Measurements from ENCODE around the gene BOD1.

Gene BOD1

DNA sequence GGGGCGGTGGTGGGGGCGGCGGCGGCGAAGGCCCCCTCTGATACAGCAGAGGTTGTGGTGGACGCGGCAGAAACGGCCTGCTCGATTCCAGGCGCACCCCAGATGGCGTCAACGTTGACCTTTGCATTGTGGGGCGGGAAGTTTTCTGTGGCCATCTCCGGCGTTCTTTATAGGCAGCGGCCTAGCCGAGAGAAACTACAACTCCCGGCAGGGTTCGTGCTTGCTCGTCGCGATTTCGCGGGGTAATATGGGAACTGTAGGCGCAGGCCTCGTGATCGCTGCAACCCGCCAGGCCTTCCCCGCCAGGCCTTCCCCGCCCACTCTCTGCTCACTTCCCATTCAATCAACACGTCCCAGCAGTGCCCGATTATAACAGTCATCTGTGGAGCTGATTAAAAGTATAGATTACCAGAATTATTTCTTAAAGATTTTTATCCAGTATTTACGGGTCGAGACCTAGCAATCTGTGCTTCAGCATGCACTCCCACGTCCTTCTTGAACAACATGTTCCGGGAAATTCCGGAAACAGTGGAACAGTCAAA lies at the start of gene BOD1:
Gene BOD1 (minus strand): TSS at position 74 of the 542 bp plus-strand sequence. CDS start 214 bp downstream, outside the sequence.
- DNase-seq (ENCODE audit: low spot score), result peak; percentile 91

DNA sequence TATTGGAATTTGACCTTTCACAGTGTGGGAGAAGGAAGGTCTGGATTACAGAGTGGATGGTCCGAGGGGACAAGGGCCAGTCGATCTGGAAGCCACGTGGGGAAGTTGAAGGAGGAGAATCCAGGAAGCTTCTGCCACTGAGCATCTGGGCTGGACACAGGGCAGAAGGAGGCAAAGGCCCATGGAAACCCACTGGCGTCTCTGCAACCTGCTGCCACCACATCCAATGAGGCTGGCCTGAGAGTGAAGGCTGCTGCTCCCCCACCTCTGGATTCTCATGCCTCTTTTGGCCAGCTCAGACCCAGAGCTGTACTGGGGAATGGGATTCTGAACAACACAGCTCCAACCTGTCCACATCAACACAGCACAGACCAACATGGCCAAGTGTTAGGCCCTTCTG lies 48.9 kb upstream of the BOD1 start:
- no peak for DNase-seq (ENCODE audit: low spot score)

DNA sequence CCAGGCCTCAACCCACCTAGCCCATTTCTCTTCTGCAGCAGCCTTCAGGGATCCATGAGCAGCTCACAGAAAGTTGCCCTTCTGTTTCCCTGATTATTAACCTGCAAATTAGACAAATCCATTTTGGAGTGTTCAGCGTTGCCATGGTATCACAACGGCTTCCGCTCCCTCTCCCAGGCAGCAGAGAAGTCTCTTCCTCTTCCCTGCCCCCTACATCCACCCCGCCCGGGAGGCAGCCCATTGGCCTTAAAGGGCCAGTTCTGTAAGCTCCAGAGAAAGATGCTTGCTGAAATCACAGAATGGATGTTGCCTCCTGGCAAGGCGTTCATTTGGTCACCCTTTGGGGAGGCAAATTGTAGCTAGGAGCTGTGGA lies 47.7 kb upstream of the BOD1 start:
- DNase-seq (ENCODE audit: low spot score), result no peak

DNA sequence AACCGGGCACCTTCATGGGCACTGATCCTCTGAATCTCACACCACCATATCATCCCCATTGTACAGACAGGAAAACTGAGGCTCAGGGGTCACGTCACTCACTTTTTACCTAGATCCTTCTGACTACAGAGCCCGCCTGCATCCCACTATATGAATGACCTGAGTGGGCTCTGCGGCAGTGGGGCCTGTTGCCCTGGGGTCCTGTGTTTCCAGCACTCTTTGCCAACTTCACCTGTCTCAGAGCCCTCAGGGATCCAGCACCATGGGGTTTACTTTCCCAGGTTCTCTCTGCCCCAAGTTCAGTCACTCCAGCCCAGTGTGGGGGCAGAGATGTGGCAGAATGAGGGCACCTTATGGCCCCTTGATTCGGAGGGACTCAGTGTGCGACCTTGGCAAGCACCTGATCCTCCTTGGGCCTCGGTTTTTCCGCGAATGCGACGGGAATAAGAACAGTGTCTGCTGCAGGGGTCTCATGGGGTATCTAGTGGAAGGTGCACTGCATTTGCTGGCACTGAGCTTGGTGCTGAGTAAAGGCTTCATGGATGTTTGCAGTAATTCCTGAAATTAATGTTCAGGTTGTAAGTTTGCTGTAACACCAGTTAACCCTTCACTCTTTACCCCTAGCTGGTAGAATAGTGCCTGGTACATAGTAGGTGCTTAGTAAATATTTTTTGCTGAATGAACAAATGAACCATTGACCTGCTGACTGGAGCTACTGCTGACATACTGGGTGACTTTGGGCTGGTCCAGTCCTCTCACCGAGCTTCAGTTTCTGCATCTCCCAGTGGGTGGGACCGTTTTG lies 47.1 kb upstream of the BOD1 start:
- DNase-seq (ENCODE audit: low spot score), result no peak

DNA sequence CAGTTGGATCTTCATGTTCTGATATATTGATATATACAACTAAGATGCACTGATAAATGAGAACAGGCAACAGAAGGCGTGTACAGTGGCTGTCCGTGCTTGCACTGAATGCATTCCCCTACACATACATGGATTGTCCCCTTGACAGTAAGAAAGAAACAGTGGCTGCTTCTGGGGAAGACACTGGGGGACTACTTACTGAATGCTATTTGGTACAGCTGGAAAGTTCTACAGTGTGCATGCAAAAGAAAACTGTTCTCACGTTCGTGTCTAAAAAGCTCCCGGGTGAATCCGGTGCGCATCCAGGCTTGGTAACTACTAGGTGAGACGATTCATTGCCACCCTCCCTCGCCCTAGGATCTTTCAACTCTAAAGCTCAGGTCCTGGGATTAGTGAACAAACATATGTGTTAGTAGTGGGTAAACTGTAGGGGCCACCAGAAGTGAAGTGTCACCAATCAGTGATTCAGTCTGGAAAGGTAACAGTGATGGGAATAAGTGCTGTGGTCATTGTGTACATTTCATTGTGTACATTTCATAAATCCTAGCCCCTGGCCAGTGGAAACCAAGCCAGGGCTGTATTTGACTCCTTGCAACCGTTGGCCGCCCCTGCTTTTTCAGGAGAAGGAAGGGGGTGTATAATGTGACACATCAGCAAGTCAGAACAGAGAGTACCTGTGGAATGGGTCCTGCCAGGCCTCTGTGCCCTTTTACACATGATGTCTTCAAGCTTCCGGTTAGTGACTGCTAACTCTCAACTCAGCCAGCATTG lies 46.3 kb upstream of the BOD1 start:
- no peak for DNase-seq (ENCODE audit: low spot score)

DNA sequence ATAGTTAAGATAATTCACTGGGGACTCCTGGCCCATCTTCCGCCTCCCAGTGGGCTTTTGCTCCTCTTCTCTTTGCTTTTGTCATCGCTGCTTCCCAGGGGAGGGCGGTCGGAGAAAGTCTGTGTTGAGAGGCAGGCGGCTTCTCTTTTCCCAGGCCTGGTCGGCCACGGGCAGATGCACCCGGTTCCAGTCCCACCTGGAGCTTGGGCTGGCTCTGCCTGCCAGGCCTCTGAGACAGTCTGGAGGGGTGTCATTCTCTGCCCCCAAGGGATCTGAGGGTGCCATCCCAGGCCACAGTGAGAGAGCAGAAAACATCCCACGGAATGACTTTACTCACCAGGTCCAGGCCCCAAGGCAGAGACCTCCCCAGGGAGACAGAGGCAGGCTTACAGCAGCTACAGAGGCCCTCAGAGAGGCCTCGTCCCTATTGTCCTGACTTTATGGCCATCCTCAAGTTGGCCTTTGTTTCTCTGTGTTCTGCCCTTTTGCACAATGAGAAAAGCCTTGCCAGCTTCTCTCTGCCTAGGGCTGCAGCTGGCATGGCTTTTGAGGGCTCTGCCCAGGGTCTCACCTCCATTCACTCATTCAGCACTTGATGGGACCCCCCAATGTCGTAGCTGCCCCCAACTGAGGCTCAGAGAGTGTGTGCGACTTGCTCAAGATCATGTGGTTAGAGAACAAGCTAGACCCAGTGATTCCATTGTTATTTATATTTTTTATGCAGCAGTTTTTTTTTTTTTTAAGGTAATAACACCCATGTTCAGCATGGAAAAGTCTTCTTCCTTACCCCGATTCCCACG lies 44.2 kb upstream of the BOD1 start:
- no peak for DNase-seq (ENCODE audit: low spot score)

DNA sequence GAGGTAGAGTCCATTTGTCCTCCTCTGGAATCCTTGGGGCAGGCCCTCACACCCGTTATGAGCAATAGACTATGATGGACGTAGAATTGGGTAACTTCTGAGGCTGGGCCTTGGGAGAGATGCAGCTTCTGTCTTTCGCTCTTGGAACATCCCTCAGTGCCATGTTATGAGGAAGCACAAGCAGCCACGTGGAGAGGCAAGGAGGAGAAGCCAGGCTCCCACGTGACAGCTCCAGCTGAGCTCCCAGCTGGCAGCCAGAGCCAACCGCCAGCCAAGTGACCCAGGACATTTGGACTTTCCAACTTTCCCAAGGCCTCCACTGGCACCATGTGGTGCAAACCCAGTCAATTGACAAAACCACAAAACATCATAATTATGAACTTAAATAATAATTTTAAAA lies 43.0 kb upstream of the BOD1 start:
- no peak for DNase-seq (ENCODE audit: low spot score)

DNA sequence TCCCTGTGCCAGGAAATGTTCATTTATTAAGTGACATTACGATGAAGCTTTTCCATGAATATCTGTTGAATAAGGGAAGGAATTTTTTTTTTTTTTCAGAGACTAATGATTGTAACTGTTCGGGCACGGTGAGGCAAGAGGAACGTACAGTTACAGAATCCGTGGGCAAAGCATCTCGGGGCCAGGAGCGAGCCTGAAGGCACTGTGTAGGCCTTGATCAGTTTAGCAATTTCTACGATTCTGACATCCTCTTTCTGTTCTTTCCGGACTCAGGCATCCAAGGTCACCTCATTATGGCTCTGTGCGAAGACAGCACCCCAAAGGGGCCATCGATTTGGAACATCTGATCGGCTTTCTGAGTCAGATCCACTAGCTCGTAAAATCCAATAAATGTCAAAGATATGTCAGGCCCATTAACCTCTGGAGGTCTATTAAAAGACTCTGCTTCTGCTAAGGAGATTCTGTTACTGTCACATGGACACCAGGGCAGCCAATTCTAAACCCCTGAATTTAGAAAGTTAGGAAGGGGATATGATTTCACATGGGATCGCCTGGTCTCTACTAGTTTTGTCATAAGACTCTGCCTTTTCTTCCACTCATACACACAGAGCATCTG lies 41.4 kb upstream of the BOD1 start:
- DNase-seq (ENCODE audit: low spot score), result no peak

DNA sequence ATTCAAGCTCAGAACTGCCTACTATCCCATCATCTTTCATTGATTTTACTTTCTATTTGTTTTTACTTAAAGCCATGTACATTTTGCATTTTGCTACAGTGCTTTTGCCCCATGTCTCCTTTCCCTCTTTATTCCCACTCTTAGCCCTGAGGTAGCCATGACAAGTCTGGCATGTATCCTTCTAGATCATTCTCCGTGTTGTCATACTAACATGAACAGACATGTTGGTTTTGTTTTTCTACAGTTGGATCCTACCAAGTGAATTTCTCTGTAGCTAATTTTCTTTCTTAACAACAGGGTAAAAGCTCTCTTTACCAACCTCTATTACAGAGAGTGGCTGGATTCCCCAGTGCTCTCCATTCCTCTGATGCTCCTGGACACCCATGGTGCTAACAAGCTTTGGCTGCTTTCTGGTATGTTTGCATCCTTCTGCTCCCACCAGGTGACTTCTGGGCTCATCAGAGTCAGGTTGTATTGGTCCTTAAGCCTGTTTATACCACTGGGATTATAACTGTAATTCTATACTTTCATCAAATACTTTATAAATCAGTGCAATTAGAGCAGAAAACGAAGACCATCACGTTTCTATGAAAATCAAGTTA lies 38.8 kb upstream of the BOD1 start:
- DNase-seq (ENCODE audit: low spot score), result no peak

DNA sequence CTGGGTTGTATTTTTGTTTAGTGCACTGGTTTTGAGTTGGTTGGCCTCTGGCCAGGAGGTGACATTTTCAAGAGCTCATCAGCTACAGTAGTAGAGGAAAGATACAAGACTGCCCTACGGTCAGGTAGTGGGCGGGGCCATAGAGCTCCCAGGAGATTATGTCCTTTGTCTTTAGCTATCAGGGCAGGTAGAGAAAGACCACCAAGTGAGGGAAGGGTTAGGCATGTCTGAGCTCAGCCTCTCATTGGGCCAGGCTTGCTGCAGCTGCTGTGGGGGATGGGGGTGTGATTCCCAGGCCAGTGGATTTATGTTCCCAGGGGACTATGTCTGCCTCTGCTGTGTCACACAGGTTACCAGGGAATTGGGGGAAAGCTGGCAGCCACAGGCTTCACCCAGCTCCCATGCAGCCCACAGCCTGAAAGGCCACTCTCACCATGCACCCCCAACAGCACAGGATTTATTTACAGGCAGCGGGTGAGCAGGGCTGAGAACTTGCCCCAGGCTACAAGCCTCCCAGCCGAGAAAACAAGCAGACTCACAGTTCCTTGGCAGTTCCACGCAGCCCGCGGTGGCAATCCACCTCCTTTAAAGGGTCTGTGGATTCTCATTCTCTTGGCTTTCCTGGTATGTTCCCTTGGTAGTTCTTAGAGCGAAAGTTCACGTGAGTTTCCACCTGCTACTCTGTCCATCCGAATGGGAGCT lies 37.5 kb upstream of the BOD1 start:
- no peak for DNase-seq (ENCODE audit: low spot score)

DNA sequence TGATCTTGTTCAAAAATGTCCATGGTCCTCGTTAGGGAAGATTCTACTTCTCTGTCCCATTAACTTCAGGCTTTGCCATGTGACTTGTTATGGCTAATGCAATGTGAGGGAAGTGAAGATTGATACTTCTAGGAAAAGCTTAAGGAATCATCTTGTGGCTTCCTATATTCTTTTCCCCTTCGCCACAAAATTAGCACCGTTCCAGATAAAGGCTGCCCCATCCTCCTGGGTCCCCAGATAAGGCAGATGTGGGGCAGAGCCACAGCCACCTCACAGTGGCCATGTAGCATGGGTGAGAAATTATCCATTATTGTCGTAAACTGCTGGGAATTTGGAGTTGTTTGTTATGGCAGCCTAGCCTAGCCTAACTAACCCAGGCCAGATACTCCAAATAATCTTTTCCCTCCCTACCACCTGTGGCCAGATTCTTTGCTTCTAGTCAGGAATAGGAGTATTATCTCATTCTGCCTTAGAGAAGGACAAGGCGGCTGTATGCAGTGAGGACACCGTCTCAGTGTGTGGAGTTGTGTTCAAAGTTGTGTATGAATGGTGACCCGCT lies 31.9 kb upstream of the BOD1 start:
- no peak for DNase-seq (ENCODE audit: low spot score)

DNA sequence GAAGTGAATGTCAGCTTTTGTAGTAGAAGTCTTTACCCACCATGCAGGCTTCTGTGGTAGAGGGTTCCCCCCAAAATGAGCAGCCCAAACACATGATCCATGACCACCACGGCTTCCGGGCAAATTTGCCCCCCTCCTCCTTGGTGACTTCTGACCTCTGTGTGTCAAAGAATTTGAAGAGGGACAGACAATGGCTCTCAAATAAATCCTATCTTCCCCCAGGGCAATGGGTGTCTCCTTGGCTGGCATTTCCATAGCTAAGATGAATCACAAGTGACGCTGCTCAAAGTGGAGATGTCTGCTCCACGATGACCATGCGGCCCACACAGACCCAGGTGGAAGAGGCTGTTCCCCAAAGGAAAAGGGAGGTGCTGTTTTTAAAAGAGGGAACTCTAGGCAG lies 30.2 kb upstream of the BOD1 start:
- no peak for DNase-seq (ENCODE audit: low spot score)

DNA sequence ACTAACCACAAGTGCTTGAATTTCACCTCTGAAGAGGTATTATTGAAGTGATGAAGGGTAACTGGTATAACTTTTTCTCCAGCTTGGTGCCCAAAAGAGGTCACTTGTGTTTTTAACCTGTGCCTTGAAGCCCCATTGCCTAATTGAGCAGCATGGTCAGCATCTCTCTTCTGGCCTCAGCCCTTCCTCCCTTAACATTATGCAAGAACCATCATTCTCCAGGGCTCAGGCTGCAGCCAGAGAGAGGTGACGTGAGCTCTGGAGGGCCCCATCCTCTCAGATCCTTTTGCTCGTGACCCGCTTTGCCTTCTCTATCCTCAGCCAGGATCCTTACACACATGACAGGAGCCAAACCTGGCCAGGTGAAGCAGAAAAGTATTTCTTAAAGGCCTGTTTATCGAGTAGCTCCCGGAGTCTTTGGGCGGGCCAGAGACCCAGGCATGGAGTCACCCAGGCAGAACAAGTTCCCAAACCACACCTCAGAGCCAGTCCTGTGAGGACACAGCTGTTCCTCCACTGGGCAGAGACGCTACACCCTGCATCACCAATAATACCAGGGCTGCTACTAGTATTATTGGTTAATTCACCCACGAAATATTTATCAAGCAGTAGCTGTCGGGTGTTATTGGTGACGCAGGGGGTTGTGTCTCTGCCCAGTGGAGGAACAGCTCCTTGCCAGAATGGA lies 29.6 kb upstream of the BOD1 start:
- DNase-seq (ENCODE audit: low spot score), result no peak

DNA sequence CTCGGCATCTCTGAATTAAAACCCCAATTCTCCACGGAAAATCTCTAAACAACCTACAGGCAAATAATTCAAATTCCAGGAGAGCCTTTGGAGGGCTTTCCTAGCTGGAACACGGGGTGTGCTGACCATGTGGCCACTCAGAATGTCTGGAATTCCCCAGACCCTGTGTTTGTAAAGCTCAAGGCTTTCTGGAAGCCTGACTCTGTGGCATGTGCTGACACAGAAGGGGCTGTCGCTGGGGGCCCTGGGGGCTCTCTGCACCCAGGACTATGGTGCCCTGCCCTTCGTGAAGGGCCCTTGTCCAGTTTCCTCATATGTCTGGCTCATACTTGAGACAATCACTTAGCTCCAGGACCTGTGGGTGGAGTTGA lies 29.0 kb upstream of the BOD1 start:
- DNase-seq (ENCODE audit: low spot score), result no peak

DNA sequence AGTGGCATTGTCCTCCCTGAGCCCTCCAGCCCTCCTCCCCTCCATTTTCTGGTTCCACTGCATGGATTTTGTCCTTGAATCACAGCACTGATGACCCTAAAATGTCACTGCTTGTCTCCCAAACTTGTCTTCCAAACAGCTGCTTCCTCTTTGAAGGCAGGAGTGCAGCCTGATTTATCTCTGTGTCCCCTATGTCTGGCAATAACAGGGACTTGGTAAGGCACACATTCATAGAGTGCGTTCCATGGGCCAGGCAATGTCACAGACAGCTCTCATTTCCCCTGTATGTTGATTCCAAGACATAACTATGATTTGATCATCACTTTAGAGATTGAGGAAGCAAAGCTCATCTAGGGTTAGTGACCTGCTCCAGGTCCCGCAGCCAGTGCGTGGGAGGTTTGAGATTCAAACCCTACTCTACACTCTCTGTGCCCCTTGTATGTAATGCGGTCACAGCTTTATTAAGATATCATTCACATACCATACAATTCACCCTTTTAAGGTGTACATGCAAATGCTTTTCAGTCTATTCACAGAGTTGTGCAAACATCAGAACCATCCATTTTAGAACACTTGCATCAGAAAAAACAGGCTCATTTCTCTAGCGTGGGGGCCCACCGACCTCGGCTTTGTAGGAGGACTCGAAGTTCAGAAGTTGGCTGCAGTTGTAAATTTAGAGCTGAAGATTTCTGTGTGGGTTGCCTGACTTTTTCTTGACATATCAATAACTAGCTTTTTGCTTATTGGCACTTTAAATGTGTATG lies 28.4 kb upstream of the BOD1 start:
- no peak for DNase-seq (ENCODE audit: low spot score)

DNA sequence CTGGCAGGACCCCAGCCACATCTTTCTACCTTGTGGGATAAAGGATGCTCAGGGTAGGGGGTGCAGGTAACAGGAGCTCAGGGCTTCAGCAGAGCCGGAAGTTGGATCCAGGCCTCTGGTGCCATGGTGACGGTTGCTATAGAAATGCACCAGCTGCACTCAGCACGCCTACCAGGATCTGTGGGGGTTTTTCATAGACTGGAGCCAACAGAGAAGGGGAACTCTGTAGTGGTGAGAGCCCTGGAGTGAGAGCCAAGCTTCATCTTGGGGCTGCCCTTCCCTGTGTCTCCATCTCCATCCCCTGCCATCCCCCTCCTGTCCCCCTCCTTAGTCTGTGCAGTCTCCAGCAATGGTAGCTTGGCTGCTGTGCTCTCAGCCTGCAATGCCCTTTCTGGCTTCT lies 27.5 kb upstream of the BOD1 start:
- peak; percentile 21 for DNase-seq (ENCODE audit: low spot score)

DNA sequence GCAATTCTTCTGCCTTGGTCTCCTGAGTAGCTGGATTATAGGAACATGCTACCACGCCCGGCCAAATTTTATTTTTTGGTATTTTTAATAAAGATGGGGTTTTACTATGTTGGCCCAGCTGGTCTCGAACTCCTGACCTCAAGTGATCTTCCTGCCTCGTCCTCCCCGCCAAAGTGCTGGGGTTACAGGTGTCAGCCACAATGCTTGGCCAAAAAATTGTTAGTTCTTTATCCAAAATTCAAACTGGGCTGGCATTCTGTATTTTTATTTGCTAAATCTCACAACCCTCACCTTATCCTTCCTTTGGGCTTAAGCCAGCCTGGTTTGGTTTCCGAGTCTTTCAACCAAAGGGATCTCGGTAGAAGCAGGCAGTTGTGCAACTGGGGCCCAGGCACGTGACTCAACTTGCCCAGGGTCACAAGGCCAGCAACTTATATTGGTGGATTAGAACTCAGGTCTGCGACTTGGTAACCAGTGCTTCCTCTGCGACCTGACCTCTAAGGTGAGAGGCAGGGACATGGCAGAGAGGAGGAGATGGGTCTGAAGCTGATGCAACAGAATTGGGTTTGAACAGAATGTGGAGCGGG lies 26.5 kb upstream of the BOD1 start:
- no peak for DNase-seq (ENCODE audit: low spot score)

DNA sequence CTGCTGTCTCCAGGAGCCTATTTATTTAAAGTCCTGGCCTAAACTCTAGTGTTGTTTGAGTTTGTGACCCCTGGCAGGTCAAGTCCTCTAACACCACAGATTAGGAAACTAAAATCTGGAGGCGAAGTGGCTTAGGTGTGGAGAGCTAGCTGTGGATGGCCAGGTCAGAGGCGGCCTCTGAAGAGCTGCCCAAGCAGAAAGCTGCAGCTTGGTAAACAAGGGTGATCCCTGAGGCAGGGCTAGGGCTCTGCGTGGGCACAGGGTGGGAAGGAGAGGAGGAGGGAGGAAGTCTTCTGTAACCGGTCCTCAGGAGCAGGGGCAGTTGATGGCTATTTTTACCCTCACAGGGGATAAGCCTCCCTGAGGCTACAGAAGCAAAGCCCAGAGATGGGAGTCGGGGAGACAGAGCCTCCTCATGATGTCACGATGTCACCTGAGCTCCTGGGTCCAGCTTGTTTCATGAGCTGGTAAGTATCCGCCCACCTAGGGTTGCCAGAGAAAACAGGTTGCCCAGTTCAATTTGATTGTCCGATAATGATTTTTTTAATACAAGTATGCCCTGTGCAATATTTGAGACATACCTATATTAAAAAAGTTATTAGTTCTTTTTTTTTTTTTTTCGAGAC lies 25.9 kb upstream of the BOD1 start:
- DNase-seq (ENCODE audit: low spot score), result no peak

All from germinal center (tissue), 1 donor.